Retinal pigment epithelial cell (primary cell): ENCODE measurements around the gene FBXW7.

ENCODE experiments used
- DNase-seq: peaks from one replicate; pipeline ENCODE4 v3.0.0-alpha.2; 2010; ENCODE audit warnings: low read depth
- H3K4me3 ChIP-seq: 2 replicates; pipeline ENCODE4 v1.5.1; 2011; ENCODE audit warnings: mild to moderate bottlenecking, low read length, control low read depth, moderate library complexity
- TF ChIP-seq, protein P1 (sequence below): conservative IDR thresholded peaks from 2 replicates; pipeline ENCODE4 v1.5.1; 2011; ENCODE audit warnings: low read depth, low read length, control low read depth, inconsistent platforms

The FBXW7 gene

GRCh38 chr4:152513078-152513477, 22.8 kb downstream of the FBXW7 start:
- TF ChIP-seq, protein P1, sequence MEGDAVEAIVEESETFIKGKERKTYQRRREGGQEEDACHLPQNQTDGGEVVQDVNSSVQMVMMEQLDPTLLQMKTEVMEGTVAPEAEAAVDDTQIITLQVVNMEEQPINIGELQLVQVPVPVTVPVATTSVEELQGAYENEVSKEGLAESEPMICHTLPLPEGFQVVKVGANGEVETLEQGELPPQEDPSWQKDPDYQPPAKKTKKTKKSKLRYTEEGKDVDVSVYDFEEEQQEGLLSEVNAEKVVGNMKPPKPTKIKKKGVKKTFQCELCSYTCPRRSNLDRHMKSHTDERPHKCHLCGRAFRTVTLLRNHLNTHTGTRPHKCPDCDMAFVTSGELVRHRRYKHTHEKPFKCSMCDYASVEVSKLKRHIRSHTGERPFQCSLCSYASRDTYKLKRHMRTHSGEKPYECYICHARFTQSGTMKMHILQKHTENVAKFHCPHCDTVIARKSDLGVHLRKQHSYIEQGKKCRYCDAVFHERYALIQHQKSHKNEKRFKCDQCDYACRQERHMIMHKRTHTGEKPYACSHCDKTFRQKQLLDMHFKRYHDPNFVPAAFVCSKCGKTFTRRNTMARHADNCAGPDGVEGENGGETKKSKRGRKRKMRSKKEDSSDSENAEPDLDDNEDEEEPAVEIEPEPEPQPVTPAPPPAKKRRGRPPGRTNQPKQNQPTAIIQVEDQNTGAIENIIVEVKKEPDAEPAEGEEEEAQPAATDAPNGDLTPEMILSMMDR, result no peak
- no peak for DNase-seq
- no peak overlapping the region for H3K4me3 ChIP-seq

GRCh38 chr4:152512483-152512882, 23.4 kb downstream of the FBXW7 start:
- no peak overlapping the region for H3K4me3 ChIP-seq
- DNase-seq, result no peak
- TF ChIP-seq, protein P1, result no peak

- no peak overlapping the region for H3K4me3 ChIP-seq
- no peak for DNase-seq
- TF ChIP-seq, protein P1, result no peak
Observed at GRCh38 chr4:152510349-152511147, 25.3 kb downstream of the FBXW7 start.

GRCh38 chr4:152509595-152510225, 26.2 kb downstream of the FBXW7 start:
- H3K4me3 ChIP-seq, result no peak overlapping the region
- TF ChIP-seq, protein P1, result no peak
- DNase-seq, result no peak

- no peak for DNase-seq
- H3K4me3 ChIP-seq, result no peak overlapping the region
- TF ChIP-seq, protein P1, result no peak
Observed at GRCh38 chr4:152508818-152509217, 27.1 kb downstream of the FBXW7 start.

- TF ChIP-seq, protein P1, result no peak
- H3K4me3 ChIP-seq, result no peak overlapping the region
- no peak for DNase-seq
Observed at GRCh38 chr4:152508386-152508785, 27.5 kb downstream of the FBXW7 start.
